Right cardiac atrium (tissue), 5 donors: ENCODE measurements around the gene OVCA2. TPM values are rescaled to one million over a fixed set of nuclear protein-coding genes. Genes with fewer than 3 reads are reported as not detected.
"Not testable (repeated sequence)": the region's sequence is repeated elsewhere in the genome, so short reads cannot be mapped to it uniquely, and the experiment has no call there.

Experiments
- ATAC-seq, 2 donors: fragments of 200-7000 bp; cut with Tn5 transposase; one replicate each; pipeline versions ENCODE4 v1.8.0 to v1.9.1; 2020; ENCODE audit warnings: moderate library complexity in 2 of 2, mild to moderate bottlenecking in 1 of 2
- DNase-seq, 3 donors: peaks; one replicate each; pipeline ENCODE4 v3.0.0-alpha.2; 2020
- H3K27ac ChIP-seq: one replicate; pipeline ENCODE4 v1.5.1; 2013; ENCODE audit warnings: mild to moderate bottlenecking, low read length, control low read depth, moderate library complexity
- H3K27me3 ChIP-seq: one replicate; pipeline ENCODE4 v1.6.1; 2013; ENCODE audit not compliant: control insufficient read depth, insufficient read depth
- H3K4me1 ChIP-seq: one replicate; pipeline ENCODE4 v1.6.1; 2013; ENCODE audit warnings: low read length; ENCODE audit not compliant: control insufficient read depth, insufficient read depth
- H3K4me3 ChIP-seq: one replicate; pipeline ENCODE4 v1.5.1; 2013; ENCODE audit warnings: low read length, control low read depth
- H3K9me3 ChIP-seq: one replicate; pipeline ENCODE4 v1.6.1; 2013; ENCODE audit warnings: low read length; ENCODE audit not compliant: control insufficient read depth
- WGBS: extraction: QIAGEN DNeasy Blood & Tissue Kit; methylation state at CpG from one replicate; pipeline ENCODE4 v1.1.7; 2013; 5-methylcytosine and 5-hydroxymethylcytosine counted together
- intact Hi-C, 4 donors: fragments of 100-400 bp; cut with DNase I; formaldehyde crosslinking; loops; one replicate each; pipeline versions ENCODE4 v1.11.0 to v1.14.0; 2022 to 2023
- polyA plus RNA-seq: library from polyadenylated mRNA; stranded (reverse); fragments of 200-250 nt; gene quantifications from one replicate; pipeline ENCODE4 v1.2.3, GENCODE V29; 2013
- total RNA-seq, 4 donors: library from RNA; stranded (reverse); fragmentation: NEBNext Ultra II Directional; extraction: Animal tissue kit (Norgen Biotek cat#: 25700); gene quantifications; one replicate each; pipeline ENCODE4 v1.2.1, GENCODE V29; 2021
- donor health status: healthy with polysubstance abuse.
- donor health status: DM: no; HTN: yes; CAD: no.
- donor health status: DM: no; HTN: no; CAD: no.
- donor health status: DM: no; HTN: yes; CAD: no; lungs with severe emphysema.
- donor health status: DM: yes; HTN: yes; CAD: no.

OVCA2 gene
- total and polyA plus RNA-seq, 5 donors: 15.3 to 35.6 (median 22.1) TPM

DNA sequence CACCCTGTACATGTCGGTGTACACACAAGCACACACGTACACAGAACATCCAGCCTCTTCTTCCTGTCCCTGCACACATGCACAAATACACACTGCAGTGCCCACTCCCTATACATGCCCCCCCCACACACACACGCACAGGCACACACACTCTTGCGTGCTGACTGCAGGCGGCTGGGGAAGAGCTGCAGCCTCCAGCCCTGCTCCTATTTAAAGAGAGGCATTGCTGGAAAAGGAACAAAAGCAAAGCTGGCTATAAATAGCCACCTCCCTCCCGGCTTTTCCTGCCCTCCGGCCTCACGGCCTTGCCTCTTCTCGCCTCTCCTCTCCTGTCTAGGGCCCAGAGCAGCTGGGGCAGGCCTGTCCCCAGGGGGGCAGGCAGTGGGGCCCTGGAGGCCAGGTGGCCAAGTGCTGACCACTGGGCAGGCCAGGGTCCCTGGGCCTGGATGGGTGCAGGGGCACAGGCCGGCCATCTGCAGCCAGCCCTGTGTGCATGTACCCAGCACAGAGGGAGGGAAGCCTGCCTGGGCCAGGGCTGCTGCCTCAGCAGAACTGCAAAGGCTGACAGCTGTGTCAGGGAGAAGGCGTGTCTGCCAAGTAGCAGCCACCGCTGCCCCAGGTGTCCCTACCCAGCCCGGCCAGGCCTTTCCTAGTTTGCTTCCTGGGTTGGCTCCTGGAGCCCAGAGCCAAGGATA lies 42.1 kb upstream of the OVCA2 start:
- DNase-seq: peak; percentile 38 to 81 (median 78)
- Histone ChIP-seq H3K27me3 (no peaks in the 10 kb centered on the region), H3K27ac (peak overlapping the region; percentile 65), H3K4me1 (peaks cover 17% of the 10 kb centered on the region), H3K4me3 (no peak overlapping the region), H3K9me3 (no peaks in the 10 kb centered on the region)
- 24% methylated on average over 13 of the region's 13 CpGs for WGBS
- intact Hi-C loops: no loop called here
- peak; percentile 74 to 78 for ATAC-seq

DNA sequence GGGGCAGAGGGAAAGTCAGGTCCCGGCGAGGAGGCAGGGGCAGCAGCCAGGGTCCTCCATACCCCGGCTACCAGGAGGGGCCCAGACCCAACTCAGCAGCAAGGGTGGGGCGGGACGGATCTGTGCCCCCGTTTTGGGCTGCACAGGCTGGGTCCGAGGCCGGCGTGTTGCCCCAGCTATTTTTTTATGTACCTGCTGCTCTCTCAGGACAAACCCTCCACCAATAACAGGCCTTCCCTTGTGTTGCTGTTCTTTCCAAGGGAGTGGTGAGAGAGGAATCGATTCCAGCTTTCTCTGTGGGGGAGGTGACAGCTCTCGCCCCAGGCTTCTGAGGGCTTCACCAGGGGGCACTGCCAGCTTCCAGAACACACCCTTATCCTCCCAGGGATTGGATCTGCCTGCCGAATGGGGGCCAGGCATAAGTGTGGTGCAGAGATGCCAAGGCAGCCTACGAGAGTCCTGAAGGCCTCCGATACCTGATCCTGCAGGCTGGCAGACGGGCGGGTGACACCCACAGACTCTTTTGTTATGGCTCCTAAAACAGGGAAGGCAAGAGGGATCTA lies 39.0 kb upstream of the OVCA2 start:
- H3K27ac ChIP-seq: no peak overlapping the region
- no peaks in the 10 kb centered on the region for H3K27me3 ChIP-seq
- intact Hi-C loops: no loop called here
- H3K4me1 ChIP-seq: peaks cover 12% of the 10 kb centered on the region
- H3K4me3 ChIP-seq: no peak overlapping the region
- DNase-seq (no peak), ATAC-seq (no peak)
- WGBS: 69% methylated on average over 16 of the region's 16 CpGs
- H3K9me3 ChIP-seq: no peaks in the 10 kb centered on the region

DNA sequence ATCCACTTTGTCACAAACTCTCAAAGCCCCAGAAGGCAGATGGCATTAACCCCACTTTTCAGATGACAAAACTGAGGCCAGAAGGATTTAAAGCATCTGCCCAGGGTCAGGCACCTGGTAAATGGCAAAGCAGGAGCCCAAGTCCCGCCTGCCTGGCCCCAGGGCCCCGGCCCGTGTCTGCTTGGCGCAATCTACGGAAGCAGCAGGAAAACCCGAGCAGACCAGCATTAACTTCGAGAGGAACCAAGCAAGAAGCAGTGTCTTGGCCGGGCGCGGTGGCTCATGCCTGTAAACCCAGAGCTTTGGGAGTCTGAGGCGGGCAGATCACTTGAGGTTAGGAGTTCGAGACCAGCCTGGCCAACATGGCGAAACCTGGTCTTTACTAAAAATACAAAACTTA lies 38.3 kb upstream of the OVCA2 start:
- no peaks in the 10 kb centered on the region for H3K9me3 ChIP-seq
- no peak for DNase-seq
- H3K27me3 ChIP-seq: no peaks in the 10 kb centered on the region
- WGBS: 91% methylated on average over 13 of the region's 13 CpGs
- no peak overlapping the region for H3K27ac ChIP-seq
- no peak overlapping the region for H3K4me3 ChIP-seq
- peaks cover 8% of the 10 kb centered on the region for H3K4me1 ChIP-seq
- intact Hi-C loops: no loop called here
- ATAC-seq: no peak

DNA sequence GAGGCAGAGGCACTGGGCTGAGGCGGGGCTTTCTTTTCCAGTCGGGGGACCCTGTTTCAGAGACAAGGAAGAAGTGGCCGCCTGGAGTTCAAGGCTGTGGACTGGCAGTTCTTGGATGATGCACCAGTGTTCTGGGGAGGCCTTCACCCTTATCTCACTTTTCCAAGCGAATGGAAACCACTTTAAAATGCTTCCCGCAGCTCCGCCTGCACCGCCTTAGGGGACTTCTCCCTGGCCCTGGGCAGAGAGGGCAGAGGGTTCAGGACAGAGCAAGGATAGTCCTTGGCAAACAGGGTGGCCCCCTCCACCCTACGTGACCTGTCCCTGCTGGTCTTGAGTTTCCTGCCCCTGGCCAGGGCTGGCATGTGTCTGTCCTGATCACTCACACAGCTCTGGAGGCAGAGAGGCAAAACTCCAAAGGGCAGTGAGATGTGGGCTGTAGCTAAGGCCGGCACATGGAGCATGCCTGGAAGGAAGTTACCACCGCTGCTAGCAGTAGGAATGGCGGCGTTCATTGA lies 37.3 kb upstream of the OVCA2 start:
- Histone ChIP-seq H3K27ac (no peak overlapping the region), H3K4me3 (no peak overlapping the region), H3K27me3 (no peaks in the 10 kb centered on the region), H3K4me1 (peaks cover 6% of the 10 kb centered on the region), H3K9me3 (no peaks in the 10 kb centered on the region)
- DNase-seq (no peak), ATAC-seq (peak; percentile 11 to 25)
- 66% methylated on average over 12 of the region's 12 CpGs for WGBS
- intact Hi-C loops: no loop called here

DNA sequence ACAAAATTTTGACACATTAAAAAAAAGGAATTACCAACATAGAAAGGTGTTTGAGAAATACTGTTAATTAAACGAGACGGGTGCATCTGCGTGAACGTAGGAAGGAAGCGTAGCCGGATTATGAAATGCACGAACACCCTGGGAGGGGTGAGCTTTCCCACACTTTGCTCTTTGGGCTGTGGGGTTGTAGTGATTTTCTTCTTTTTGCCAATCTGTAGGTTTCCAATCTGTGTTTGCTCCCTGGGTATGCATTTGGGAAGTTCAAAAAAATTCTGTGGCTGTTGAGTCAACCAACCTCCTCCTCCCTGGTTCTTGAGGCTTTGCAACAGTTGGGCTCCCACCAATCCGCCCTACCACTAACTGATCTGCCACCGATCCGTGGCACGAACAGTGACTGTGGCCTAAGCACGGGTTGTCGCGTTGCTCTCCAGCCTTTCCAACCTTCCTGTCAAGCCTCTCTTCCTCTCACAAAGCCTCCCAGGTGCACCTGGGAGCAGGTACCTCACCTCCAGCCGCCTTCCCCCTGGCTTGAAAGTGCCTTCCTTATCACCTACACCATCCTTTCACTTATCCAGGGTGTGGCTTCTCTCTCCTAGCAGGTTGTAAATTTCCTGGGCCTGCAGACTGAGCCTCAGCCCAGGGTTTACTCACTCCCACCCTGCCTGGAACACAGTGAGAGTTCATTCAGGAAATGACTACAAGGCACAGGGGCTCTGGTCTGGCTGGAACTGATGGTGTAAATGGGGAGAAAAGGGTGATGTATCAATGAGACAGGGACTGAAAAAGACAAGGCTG lies 33.3 kb upstream of the OVCA2 start:
- Histone ChIP-seq H3K4me1 (peaks cover 3% of the 10 kb centered on the region), H3K4me3 (no peak overlapping the region), H3K27me3 (no peaks in the 10 kb centered on the region), H3K27ac (no peak overlapping the region), H3K9me3 (no peaks in the 10 kb centered on the region)
- WGBS: 80% methylated on average over 15 of the region's 15 CpGs
- ATAC-seq (no peak), DNase-seq (no peak)
- intact Hi-C loops: no loop called here

DNA sequence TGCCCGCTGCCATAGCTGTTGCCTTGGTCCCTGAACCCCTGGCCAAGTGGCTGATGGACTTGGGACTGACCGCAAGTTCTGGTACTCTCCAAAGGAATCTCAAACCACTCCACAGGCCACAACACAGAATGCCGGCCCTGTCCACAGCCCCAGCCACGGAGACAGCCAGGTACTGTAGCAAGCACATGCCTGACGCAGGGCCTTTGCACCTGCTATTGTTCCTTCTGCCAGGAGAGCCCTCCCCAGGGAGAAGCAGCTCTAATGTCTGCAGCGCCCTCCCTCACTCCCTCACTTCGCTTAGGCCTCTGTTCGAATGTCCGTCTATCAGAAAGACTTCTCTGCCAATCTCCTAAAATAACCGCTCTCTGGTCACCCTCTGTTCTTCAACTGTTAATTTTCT lies 32.1 kb upstream of the OVCA2 start:
- no peaks in the 10 kb centered on the region for H3K9me3 ChIP-seq
- no peaks in the 10 kb centered on the region for H3K27me3 ChIP-seq
- H3K4me1 ChIP-seq: peaks cover 3% of the 10 kb centered on the region
- DNase-seq (no peak), ATAC-seq (no peak)
- intact Hi-C loops: no loop called here
- no peak overlapping the region for H3K4me3 ChIP-seq
- 93% methylated on average over 10 of the region's 10 CpGs for WGBS
- H3K27ac ChIP-seq: no peak overlapping the region

DNA sequence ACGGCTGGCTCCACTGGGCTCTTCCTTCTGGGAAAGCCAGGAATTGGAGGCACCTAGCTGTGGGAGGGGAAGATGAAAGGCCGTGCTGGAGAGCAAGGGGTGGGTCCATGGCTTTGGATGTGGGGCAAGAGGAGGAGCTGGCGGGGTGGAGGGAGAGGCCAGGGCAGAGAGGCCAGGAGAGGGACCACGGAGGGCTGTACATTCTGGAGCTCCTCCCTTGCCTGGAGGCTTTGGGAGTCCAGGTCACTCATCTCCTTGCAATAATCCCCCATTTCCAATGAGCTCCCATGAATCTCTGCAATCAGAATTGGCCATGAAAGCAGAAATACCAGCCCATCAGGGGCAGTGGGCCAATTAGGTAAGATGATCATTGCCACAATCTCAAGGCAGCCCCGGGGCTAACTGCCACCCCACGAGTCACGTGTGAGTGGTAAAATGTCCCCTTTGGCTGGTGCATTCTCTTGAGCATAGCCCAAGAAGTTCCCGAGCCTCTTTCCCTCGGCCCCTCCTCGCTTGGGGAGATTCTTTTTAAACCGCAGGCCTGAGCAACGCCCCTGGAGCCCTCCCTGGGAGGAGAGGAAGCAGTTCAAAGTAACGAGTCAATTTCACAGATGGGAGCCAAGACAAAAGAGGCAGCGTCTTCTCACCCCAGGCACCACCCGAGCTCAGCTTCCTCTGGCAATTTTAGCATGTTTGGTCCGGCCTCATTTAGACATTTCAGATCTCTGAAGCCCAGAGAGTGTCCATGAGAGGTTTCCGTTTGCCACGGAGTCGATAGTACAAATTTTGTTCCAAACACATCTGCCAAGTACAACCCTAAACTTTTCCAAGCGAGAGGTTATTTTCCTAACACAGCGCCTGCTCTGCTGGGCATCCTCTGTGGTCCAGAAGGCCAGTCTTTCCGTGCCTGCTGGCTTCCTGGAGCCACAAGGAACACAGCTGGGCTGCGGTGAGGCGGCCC lies 30.1 kb upstream of the OVCA2 start:
- Histone ChIP-seq H3K27ac (peak overlapping the region; percentile 31), H3K9me3 (no peaks in the 10 kb centered on the region), H3K4me3 (no peak overlapping the region), H3K4me1 (peaks cover 3% of the 10 kb centered on the region), H3K27me3 (no peaks in the 10 kb centered on the region)
- intact Hi-C loops: no loop called here
- 35% methylated on average over 24 of the region's 24 CpGs for WGBS
- ATAC-seq: peak; percentile 72 to 84
- peak in 2 of 3 donors; percentile 48 to 72 for DNase-seq

DNA sequence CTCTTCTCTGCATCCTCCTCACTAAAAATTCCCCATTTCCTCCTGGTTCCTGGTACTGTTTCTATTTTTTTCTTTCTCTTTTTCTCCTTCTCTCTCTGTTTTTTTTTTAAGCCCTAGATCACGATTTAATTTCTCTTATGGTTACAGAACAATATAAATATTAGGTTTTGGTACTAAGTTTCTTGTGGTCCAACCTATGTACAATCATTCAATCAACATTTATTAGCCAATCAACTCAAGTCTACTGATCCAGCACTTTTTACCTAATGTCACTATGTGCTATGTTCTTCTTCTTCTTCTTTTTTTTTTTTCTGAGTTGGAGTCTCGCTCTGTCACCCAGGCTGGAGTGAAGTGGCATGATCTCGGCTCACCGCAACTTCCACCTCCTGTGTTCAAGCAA lies 29.3 kb upstream of the OVCA2 start:
- ATAC-seq: no peak
- Histone ChIP-seq H3K4me3 (no peak overlapping the region), H3K4me1 (peaks cover 3% of the 10 kb centered on the region), H3K27me3 (no peaks in the 10 kb centered on the region), H3K27ac (no peak overlapping the region), H3K9me3 (no peaks in the 10 kb centered on the region)
- 92% methylated on average over 4 of the region's 4 CpGs for WGBS
- DNase-seq: no peak
- intact Hi-C loops: no loop called here

DNA sequence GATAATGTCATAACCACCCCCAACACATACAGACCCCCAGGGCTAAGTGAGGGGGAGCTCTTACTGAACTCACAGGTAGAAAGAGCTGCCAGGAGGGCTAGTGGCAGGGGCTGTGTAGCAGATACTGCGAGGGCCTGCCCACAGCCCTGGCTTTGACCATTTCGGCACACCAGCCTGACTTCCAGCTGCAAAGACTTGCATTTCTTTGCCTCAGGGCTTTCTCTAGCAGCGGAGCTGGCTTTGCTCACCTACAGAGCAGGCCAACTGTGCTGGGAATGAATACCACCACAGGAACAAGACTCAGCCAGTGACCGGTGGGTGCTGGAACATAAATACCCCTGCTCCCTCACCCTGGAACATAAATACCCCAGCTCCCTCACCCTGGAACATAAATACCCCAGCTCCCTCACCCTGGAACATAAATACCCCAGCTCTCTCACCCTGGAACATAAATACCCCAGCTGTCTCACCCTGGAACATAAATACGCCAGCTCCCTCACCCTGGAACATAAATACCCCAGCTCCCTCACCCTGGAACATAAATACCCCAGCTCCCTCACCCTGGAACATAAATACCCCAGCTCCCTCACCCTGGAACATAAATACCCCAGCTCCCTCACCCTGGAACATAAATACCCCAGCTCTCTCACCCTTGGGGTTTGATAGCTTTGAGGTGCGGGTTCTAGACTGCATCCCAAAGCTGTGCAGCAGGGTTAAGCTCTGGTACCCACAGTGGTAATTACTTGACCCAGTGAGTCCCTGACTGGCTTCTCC lies 28.4 kb upstream of the OVCA2 start:
- intact Hi-C loops, H3K27ac ChIP-seq, H3K4me1 ChIP-seq, H3K4me3 ChIP-seq, H3K9me3 ChIP-seq, DNase-seq, H3K27me3 ChIP-seq: not testable (repeated sequence)
- peak in 1 of 2 donors; percentile 5 for ATAC-seq
- 96% methylated on average over 6 of the region's 6 CpGs for WGBS

DNA sequence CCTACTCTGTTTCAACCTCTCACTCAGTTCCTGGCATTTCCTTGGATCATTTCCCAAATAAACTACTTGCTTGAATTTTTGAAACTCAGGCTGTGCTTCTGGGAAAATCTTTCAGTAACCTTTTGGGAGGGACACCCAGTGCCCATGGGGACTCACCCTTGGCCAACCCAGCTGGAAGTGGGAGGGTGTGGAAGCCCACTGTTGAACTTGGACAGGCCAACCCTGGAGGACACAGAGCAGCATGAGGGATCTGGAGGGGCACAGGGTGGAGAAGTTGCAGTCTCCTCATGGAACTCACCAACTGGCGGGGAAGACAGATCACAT lies 27.9 kb upstream of the OVCA2 start:
- intact Hi-C loops: no loop called here
- H3K27ac ChIP-seq: no peak overlapping the region
- H3K27me3 ChIP-seq: no peaks in the 10 kb centered on the region
- no peaks in the 10 kb centered on the region for H3K9me3 ChIP-seq
- H3K4me3 ChIP-seq: no peak overlapping the region
- H3K4me1 ChIP-seq: peaks cover 3% of the 10 kb centered on the region
- peak; percentile 46 to 55 for ATAC-seq
- DNase-seq: no peak
- WGBS: 100% methylated on average over 1 of the region's 1 CpG
